Vagina (tissue), 2 donors: Measurements from ENCODE around the gene TEAD4. TPM values are rescaled to one million over a fixed set of nuclear protein-coding genes. Genes with fewer than 3 reads are reported as not detected.

ENCODE experiments used
- DNase-seq, 2 donors: peaks; one replicate each; pipeline ENCODE4 v3.0.0-alpha.2; 2017; ENCODE audit errors: extremely low spot score in 2 of 2
- H3K27ac ChIP-seq: fragments of 200-600 bp; sonication (generic); one replicate; pipeline ENCODE4 v1.5.1; 2019
- H3K27me3 ChIP-seq: fragments of 200-600 bp; sonication (generic); one replicate; pipeline ENCODE4 v1.5.1; 2019
- H3K36me3 ChIP-seq, 2 donors: fragments of 200-600 bp; sonication (generic); one replicate each; pipeline ENCODE4 v1.5.1; 2017 to 2019
- H3K4me1 ChIP-seq: fragments of 200-600 bp; sonication (generic); one replicate; pipeline ENCODE4 v1.5.1; 2019
- H3K4me3 ChIP-seq, 2 donors: fragments of 200-600 bp; sonication (generic); 1 replicate in 1 of 2; 2 replicates in 1 of 2; pipeline ENCODE4 v1.5.1; 2016 to 2019
- H3K9me3 ChIP-seq: fragments of 200-600 bp; sonication (generic); one replicate; pipeline ENCODE4 v1.5.1; 2019
- CTCF ChIP-seq, 3 experiments: fragments of 450-650 bp in 2 of 3; fragments of 200-600 bp in 1 of 3; sonication (generic) in 1 of 3; IDR thresholded peaks; one replicate each; pipeline ENCODE4 v1.5.1; 2017 to 2019; ENCODE audit warnings: antibody characterized with exemption in 3 of 3, mild to moderate bottlenecking in 2 of 3, moderate library complexity in 2 of 3
- POLR2A ChIP-seq, 2 donors: fragments of 450-650 bp; IDR thresholded peaks; one replicate each; pipeline ENCODE4 v1.6.1; 2017; ENCODE audit warnings: antibody characterized with exemption in 2 of 2, mild to moderate bottlenecking in 2 of 2, moderate library complexity in 2 of 2
- POLR2AphosphoS5 ChIP-seq, 2 donors: sonication (generic); formaldehyde crosslinking; IDR thresholded peaks; one replicate each; pipeline ENCODE4 v1.9.0; 2017; ENCODE audit warnings: antibody characterized with exemption in 2 of 2, mild to moderate bottlenecking in 2 of 2, low read depth in 1 of 2; ENCODE audit not compliant: insufficient read depth in 1 of 2
- intact Hi-C: fragments of 100-400 bp; cut with DNase I; formaldehyde crosslinking; loops from one replicate; pipeline ENCODE4 v1.15.1; 2023
- total RNA-seq: library from RNA; depleted of rRNA; stranded (reverse); fragments of >200 nt; gene quantifications from one replicate; pipeline ENCODE4 v1.2.3, GENCODE V29; 2016

The TEAD4 gene
- total RNA-seq, 1 donor from 2014 or later, result 18.7 TPM

GRCh38 chr12:3055026-3055703, 96.0 kb downstream of the TEAD4 start:
- no peaks in the 10 kb centered on the region for H3K9me3 ChIP-seq
- no peaks in the 10 kb centered on the region for H3K36me3 ChIP-seq
- TF ChIP-seq POLR2A (IDR thresholded peaks at IDR 0.05), result no peak
- peak in 1 of 2 donors; percentile 58 for TF ChIP-seq POLR2AphosphoS5 (IDR thresholded peaks at IDR 0.05; ENCODE audit: insufficient read depth in 1 of 2, low read depth in 1 of 2)
- TF ChIP-seq CTCF (IDR thresholded peaks at IDR 0.05), result no peak
- H3K27ac ChIP-seq, result peak overlapping the region; percentile 81
- peaks cover 10% of the 10 kb centered on the region for H3K4me1 ChIP-seq
- H3K27me3 ChIP-seq, result no peaks in the 10 kb centered on the region
- intact Hi-C loops, result no loop called here
- H3K4me3 ChIP-seq, result no peak overlapping the region
- DNase-seq, result no peak

- TF ChIP-seq POLR2A (IDR thresholded peaks at IDR 0.05), result no peak
- no peak for TF ChIP-seq POLR2AphosphoS5 (IDR thresholded peaks at IDR 0.05; ENCODE audit: insufficient read depth in 1 of 2, low read depth in 1 of 2)
- TF ChIP-seq CTCF (IDR thresholded peaks at IDR 0.05), result no peak
- H3K4me3 ChIP-seq, result no peak overlapping the region
- no peaks in the 10 kb centered on the region for H3K9me3 ChIP-seq
- intact Hi-C loops, result no loop called here
- H3K27ac ChIP-seq, result peak overlapping the region; percentile 81
- no peaks in the 10 kb centered on the region for H3K36me3 ChIP-seq
- DNase-seq, result no peak
- H3K4me1 ChIP-seq, result peaks cover 10% of the 10 kb centered on the region
- H3K27me3 ChIP-seq, result no peaks in the 10 kb centered on the region
Observed at GRCh38 chr12:3055704-3056467, 96.7 kb downstream of the TEAD4 start.

GRCh38 chr12:3061059-3061458, 101.9 kb downstream of the TEAD4 start:
- no peak for DNase-seq
- TF ChIP-seq POLR2A (IDR thresholded peaks at IDR 0.05), result no peak
- TF ChIP-seq CTCF (IDR thresholded peaks at IDR 0.05), result no peak
- no peak for TF ChIP-seq POLR2AphosphoS5 (IDR thresholded peaks at IDR 0.05; ENCODE audit: insufficient read depth in 1 of 2, low read depth in 1 of 2)
- intact Hi-C loops, result no loop called here
- Histone ChIP-seq H3K27ac (no peak overlapping the region), H3K4me3 (no peak overlapping the region), H3K9me3 (no peaks in the 10 kb centered on the region), H3K27me3 (no peaks in the 10 kb centered on the region), H3K4me1 (peaks cover 5% of the 10 kb centered on the region), H3K36me3 (no peaks in the 10 kb centered on the region)

- Histone ChIP-seq H3K27me3 (no peaks in the 10 kb centered on the region), H3K36me3 (no peaks in the 10 kb centered on the region), H3K27ac (no peak overlapping the region), H3K4me1 (peaks cover 5% of the 10 kb centered on the region), H3K9me3 (no peaks in the 10 kb centered on the region), H3K4me3 (no peak overlapping the region)
- TF ChIP-seq POLR2A (IDR thresholded peaks at IDR 0.05) (no peak), POLR2AphosphoS5 (IDR thresholded peaks at IDR 0.05; ENCODE audit: insufficient read depth in 1 of 2, low read depth in 1 of 2) (no peak), CTCF (IDR thresholded peaks at IDR 0.05) (no peak)
- DNase-seq, result no peak
- intact Hi-C loops, result no loop called here
Observed at GRCh38 chr12:3061501-3062215, 102.5 kb downstream of the TEAD4 start.
